Upper lobe of left lung (tissue), 6 donors: ENCODE results near the gene KRT8. TPM values are rescaled to one million over a fixed set of nuclear protein-coding genes. Genes with fewer than 3 reads are reported as not detected.
A peak's percentile ranks its signal among the peaks of the same experiment; 100 is the strongest.

Experiments used
- ATAC-seq, 2 donors: fragments of 200-7000 bp; cut with Tn5 transposase; one replicate each; pipeline ENCODE4 v1.9.1; 2022; ENCODE audit warnings: mild to moderate bottlenecking in 2 of 2, moderate library complexity in 2 of 2; ENCODE audit not compliant: low FRiP score in 2 of 2
- DNase-seq, 2 donors: peaks; one replicate each; pipeline ENCODE4 v3.0.0-alpha.2; 2019 to 2020
- H3K27ac ChIP-seq, 4 donors: fragments of 200-600 bp; sonication (generic); one replicate each; pipeline ENCODE4 v1.5.1; 2016 to 2019
- H3K27me3 ChIP-seq, 4 donors: fragments of 200-600 bp; sonication (generic); one replicate each; pipeline ENCODE4 v1.5.1; 2017 to 2019
- H3K36me3 ChIP-seq, 4 donors: fragments of 200-600 bp; sonication (generic); one replicate each; pipeline ENCODE4 v1.5.1; 2016 to 2019
- H3K4me1 ChIP-seq, 4 donors: fragments of 200-600 bp; sonication (generic); one replicate each; pipeline ENCODE4 v1.5.1; 2018 to 2019
- H3K4me3 ChIP-seq, 4 donors: fragments of 200-600 bp; sonication (generic); one replicate each; pipeline ENCODE4 v1.5.1; 2017 to 2019; ENCODE audit warnings: mild to moderate bottlenecking in 2 of 4, moderate library complexity in 1 of 4
- H3K9me3 ChIP-seq, 4 donors: fragments of 200-600 bp; sonication (generic); one replicate each; pipeline ENCODE4 v1.5.1; 2018 to 2019
- CTCF ChIP-seq, 6 experiments: fragments of 450-650 bp in 4 of 6; fragments of 200-600 bp in 2 of 6; sonication (generic) in 2 of 6; IDR thresholded peaks; one replicate each; pipeline ENCODE4 v1.5.1; 2016 to 2019; ENCODE audit warnings: antibody characterized with exemption in 6 of 6
- EP300 ChIP-seq, 4 donors: sonication (generic); formaldehyde crosslinking; IDR thresholded peaks; one replicate each; pipeline ENCODE4 v1.5.1; 2017; ENCODE audit warnings: antibody characterized with exemption in 4 of 4, control low read depth in 2 of 4
- POLR2A ChIP-seq, 4 donors: fragments of 450-650 bp; IDR thresholded peaks; one replicate each; pipeline ENCODE4 v1.5.1; 2016 to 2017; ENCODE audit warnings: antibody characterized with exemption in 4 of 4, mild to moderate bottlenecking in 2 of 4
- POLR2AphosphoS5 ChIP-seq, 2 donors: sonication (generic); formaldehyde crosslinking; IDR thresholded peaks; one replicate each; pipeline ENCODE4 v1.5.1; 2017; ENCODE audit warnings: antibody characterized with exemption in 2 of 2
- WGBS, 2 donors: methylation state at CpG; one replicate each; pipeline ENCODE4 v1.1.5; 2017 to 2018; 5-methylcytosine and 5-hydroxymethylcytosine counted together
- total RNA-seq, 6 donors: library from RNA; depleted of rRNA in 4 of 6; stranded (reverse); fragments of >200 nt in 4 of 6; gene quantifications; one replicate each; pipeline versions ENCODE4 v1.1.0 to v1.2.1, GENCODE V29; 2016 to 2021
- donor health status: DM: no; HTN: no; CAD: no; lungs with moderate emphysema.
- donor health status: DM: no; HTN: yes; CAD: no; lungs with severe emphysema.

KRT8 gene
- total RNA-seq, 6 donors from 2014 or later, result 90.1 to 1,458 (median 358) TPM

DNA sequence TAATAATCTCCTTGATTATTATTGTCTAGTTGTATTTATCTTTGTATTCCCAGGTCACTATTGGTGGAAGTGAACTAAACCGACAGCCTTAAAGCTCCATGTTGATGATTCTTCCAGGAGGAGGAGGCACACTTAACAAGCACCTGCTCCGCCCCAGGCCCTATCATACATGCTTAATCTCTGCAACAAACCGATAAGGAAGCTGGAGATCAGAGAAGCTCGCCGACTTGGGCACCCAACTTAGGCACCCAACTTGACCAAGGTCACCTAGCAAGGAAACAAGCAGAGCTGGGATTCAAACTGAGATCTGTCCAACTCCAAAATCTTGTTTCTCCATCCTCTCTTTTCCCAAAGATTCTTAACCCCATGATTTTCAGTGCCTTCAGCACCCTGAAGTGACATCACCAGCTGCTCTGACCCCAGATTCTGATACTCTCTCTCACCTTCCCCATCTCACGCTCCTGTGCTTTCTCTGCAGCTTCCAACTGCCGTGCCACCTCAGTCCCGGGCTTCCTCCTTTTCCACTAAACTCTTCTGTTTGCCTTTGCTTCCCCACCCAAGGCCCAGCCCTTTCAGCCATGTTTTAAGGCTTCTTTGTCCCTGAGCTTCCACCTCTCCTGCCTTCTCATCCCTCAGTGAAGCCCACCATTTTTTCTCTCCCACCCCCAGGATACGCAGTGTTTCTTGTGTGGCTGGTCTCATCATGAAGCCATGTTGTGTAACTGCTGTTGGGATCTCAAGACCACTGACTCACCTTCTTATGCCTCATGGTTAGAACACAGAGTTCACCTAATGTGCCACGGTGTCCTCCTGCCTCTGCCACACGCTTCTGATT, 37.4 kb upstream of the KRT8 start:
- Histone ChIP-seq H3K9me3 (no peaks in the 10 kb centered on the region), H3K27ac (no peak overlapping the region), H3K36me3 (no peaks in the 10 kb centered on the region), H3K4me1 (peaks cover 2 to 20% (median 8%) of the 10 kb centered on the region in 4 donors), H3K27me3 (no peaks in the 10 kb centered on the region), H3K4me3 (no peak overlapping the region)
- 88 to 91% methylated on average over 11 of the region's 11 CpGs for WGBS, 2 donors
- TF ChIP-seq POLR2AphosphoS5 (IDR thresholded peaks at IDR 0.05) (no peak), POLR2A (IDR thresholded peaks at IDR 0.05) (no peak), CTCF (IDR thresholded peaks at IDR 0.05) (no peak), EP300 (IDR thresholded peaks at IDR 0.05) (no peak)
- ATAC-seq, result no peak
- DNase-seq, result no peak

DNA sequence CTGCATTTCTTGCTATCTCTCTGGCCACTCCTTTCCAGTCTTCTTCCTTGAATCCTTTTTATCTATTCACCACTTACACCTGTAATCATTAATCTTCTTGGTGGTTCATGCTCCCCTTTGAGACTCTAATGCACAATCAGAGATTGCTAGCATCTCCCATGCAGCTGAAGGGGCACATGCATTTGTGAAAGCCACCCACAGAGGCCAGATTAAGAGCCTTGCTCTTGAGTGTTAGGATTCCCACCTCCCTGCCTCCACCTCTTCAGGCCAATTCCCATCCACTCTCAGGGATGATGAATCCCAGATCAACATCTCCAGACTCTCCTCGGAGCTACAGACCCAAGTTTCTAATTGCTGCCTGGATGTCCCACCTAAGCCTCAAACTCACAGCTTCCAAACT, 24.7 kb upstream of the KRT8 start:
- no peak for ATAC-seq
- H3K4me1 ChIP-seq, result peaks cover 15 to 31% (median 28%) of the 10 kb centered on the region in 4 donors
- H3K27me3 ChIP-seq, result no peaks in the 10 kb centered on the region
- WGBS, 2 donors, result 50 to 69% methylated on average over 1 of the region's 1 CpG
- no peaks in the 10 kb centered on the region for H3K9me3 ChIP-seq
- no peaks in the 10 kb centered on the region for H3K36me3 ChIP-seq
- TF ChIP-seq POLR2A (IDR thresholded peaks at IDR 0.05) (no peak), EP300 (IDR thresholded peaks at IDR 0.05) (no peak), CTCF (IDR thresholded peaks at IDR 0.05) (no peak), POLR2AphosphoS5 (IDR thresholded peaks at IDR 0.05) (no peak)
- DNase-seq, result no peak
- H3K27ac ChIP-seq, result no peak overlapping the region
- H3K4me3 ChIP-seq, result no peak overlapping the region

DNA sequence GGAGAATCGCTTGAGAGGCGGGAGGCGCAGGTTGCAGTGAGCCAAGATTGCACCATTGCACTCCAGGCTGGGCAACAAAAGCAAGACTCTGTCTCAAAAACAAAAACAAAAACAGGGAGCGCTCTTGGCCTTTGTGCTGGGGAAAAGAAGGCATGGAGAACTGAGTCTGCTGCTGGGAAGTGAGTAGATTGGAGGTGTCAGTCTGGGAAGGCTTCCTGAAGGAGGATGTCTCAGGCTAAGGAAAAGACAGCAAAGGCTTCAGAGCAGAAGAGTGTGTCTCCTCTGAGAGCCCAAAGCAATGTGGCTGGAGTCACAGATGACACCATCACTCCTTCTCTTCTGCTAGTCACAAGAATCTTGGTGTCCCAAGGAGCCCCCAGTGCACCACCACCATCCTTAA, 23.1 kb upstream of the KRT8 start:
- Histone ChIP-seq H3K4me1 (peaks cover 15 to 31% (median 28%) of the 10 kb centered on the region in 4 donors), H3K9me3 (no peaks in the 10 kb centered on the region), H3K4me3 (no peak overlapping the region), H3K36me3 (no peaks in the 10 kb centered on the region), H3K27ac (peak overlapping the region; percentile 47 to 85 (median 69)), H3K27me3 (no peaks in the 10 kb centered on the region)
- ATAC-seq (no peak), DNase-seq (no peak)
- TF ChIP-seq EP300 (IDR thresholded peaks at IDR 0.05), result no peak
- no peak for TF ChIP-seq POLR2AphosphoS5 (IDR thresholded peaks at IDR 0.05)
- TF ChIP-seq POLR2A (IDR thresholded peaks at IDR 0.05), result no peak
- no peak for TF ChIP-seq CTCF (IDR thresholded peaks at IDR 0.05)
- WGBS, 2 donors, result 96 to 99% methylated on average over 4 of the region's 4 CpGs

GRCh38 chr12:52926596-52927234, 21.8 kb upstream of the KRT8 start:
- 59 to 76% methylated on average over 4 of the region's 4 CpGs for WGBS, 2 donors
- H3K27me3 ChIP-seq, result no peaks in the 10 kb centered on the region
- DNase-seq (no peak), ATAC-seq (peak; percentile 41)
- H3K36me3 ChIP-seq, result no peaks in the 10 kb centered on the region
- H3K27ac ChIP-seq, result peak overlapping the region; percentile 47 to 85 (median 69)
- no peaks in the 10 kb centered on the region for H3K9me3 ChIP-seq
- no peak overlapping the region for H3K4me3 ChIP-seq
- H3K4me1 ChIP-seq, result peaks cover 15 to 31% (median 28%) of the 10 kb centered on the region in 4 donors
- TF ChIP-seq POLR2AphosphoS5 (IDR thresholded peaks at IDR 0.05), result no peak
- no peak for TF ChIP-seq POLR2A (IDR thresholded peaks at IDR 0.05)
- TF ChIP-seq EP300 (IDR thresholded peaks at IDR 0.05), result no peak
- TF ChIP-seq CTCF (IDR thresholded peaks at IDR 0.05), result no peak
